Ecto neural progenitor cell (in vitro differentiated cells): ENCODE data around the gene ONECUT3.
"Not testable (repeated sequence)": the region's sequence is repeated elsewhere in the genome, so short reads cannot be mapped to it uniquely, and the experiment has no call there.

Experiments used
- DNase-seq: peaks from one replicate; pipeline ENCODE4 v3.0.0-alpha.2; 2018; ENCODE audit warnings: low spot score

The ONECUT3 gene

GRCh38 chr19:1752757-1753728, at the start of gene ONECUT3:
Gene ONECUT3 (plus strand): TSS chr19:1753506. CDS start chr19:1753663, 157 bp downstream.
- DNase-seq = no peak

GRCh38 chr19:1704339-1704738, 49.0 kb upstream of the ONECUT3 start:
- no peak for DNase-seq

GRCh38 chr19:1705367-1705766, 47.9 kb upstream of the ONECUT3 start:
- DNase-seq = no peak

- not testable (repeated sequence) for DNase-seq
These were observed 46.7 kb upstream of the ONECUT3 start for GRCh38 chr19:1706646-1707045.

- no peak for DNase-seq
These were observed 46.1 kb upstream of the ONECUT3 start for GRCh38 chr19:1707240-1707639.

- DNase-seq = no peak
These were observed 40.1 kb upstream of the ONECUT3 start for GRCh38 chr19:1713170-1713569.

GRCh38 chr19:1715540-1715939, 37.8 kb upstream of the ONECUT3 start:
- no peak for DNase-seq

GRCh38 chr19:1717200-1717969, 35.9 kb upstream of the ONECUT3 start:
- no peak for DNase-seq

GRCh38 chr19:1717970-1718264, 35.4 kb upstream of the ONECUT3 start:
- DNase-seq = no peak

- no peak for DNase-seq
These were observed 34.6 kb upstream of the ONECUT3 start for GRCh38 chr19:1718420-1719291.

- DNase-seq = no peak
These were observed 33.8 kb upstream of the ONECUT3 start for GRCh38 chr19:1719519-1719918.

- DNase-seq = no peak
These were observed 33.1 kb upstream of the ONECUT3 start for GRCh38 chr19:1720237-1720636.

- DNase-seq = peak; percentile 89
These were observed 27.9 kb upstream of the ONECUT3 start for GRCh38 chr19:1725100-1726064.

- DNase-seq = no peak
These were observed 24.3 kb upstream of the ONECUT3 start for GRCh38 chr19:1728816-1729567.

GRCh38 chr19:1729568-1729925, 23.8 kb upstream of the ONECUT3 start:
- DNase-seq = no peak

- DNase-seq = no peak
These were observed 23.1 kb upstream of the ONECUT3 start for GRCh38 chr19:1730157-1730556.

- DNase-seq = no peak
These were observed 18.9 kb upstream of the ONECUT3 start for GRCh38 chr19:1734321-1734966.

- DNase-seq = no peak
These were observed 17.0 kb upstream of the ONECUT3 start for GRCh38 chr19:1736280-1736679.

- no peak for DNase-seq
These were observed 16.4 kb upstream of the ONECUT3 start for GRCh38 chr19:1736927-1737326.
